ENCODE data around the gene CORIN.
"Not testable (repeated sequence)": the region's sequence is repeated elsewhere in the genome, so short reads cannot be mapped to it uniquely, and the experiment has no call there.

The CORIN gene

DNA sequence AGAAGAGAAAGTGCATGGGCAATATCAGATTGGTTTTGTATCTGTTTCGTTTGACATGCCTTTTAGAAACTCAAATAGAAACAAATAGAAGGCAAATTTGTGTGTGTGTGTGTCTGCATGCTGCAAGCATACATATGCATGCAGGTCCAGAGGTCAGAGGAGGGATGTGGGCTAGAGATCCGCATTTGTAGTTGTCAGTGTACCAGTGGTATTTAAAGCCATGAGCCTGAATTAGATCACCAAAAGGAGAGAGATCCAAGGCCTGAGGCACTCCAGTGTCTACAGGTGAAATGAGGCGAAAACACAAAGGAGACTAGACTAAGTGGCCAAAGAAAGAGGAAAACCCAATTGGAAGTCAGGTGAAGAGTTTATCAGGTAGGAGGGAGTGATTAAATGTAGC is 106.7 kb downstream of the CORIN start:
- no peak for DNase-seq (ENCODE audit: extremely low read depth in 1 of 2, low read depth in 1 of 2)

- DNase-seq (ENCODE audit: extremely low read depth in 1 of 2, low read depth in 1 of 2): no peak
Measured at GRCh38 chr4:47729131-47729680, 108.7 kb downstream of the CORIN start.

DNA sequence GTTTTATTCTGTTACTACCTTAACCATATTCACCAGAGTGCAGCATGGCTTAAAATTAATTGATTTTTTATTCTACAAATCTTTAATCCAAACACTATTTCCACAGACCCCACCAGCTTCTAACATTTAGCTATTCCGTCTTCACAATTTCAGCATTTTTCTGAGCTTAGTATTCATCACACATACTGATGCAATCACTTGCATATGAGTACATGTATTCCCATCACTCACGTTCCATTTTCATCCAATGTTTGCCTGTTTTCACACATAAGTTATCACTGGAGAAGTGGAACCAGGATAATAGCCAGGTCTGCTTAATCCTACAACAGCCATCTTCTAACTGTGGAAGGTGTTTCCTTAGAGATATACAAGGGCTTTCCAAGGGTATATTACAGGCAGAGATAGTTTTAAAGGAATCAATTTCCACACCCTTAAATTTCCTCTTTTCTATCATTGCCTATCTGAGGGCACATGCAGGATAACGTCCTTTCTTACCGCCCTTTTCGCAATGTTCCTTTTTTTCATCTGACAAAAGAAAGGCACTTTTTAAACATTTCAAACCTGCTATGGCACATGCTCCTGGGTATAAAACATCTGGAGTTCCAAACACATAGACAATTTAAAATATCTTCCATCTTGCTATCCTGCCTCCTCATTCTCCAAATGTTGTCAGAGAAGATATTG is 115.8 kb downstream of the CORIN start:
- DNase-seq (ENCODE audit: extremely low read depth in 1 of 2, low read depth in 1 of 2): no peak

DNA sequence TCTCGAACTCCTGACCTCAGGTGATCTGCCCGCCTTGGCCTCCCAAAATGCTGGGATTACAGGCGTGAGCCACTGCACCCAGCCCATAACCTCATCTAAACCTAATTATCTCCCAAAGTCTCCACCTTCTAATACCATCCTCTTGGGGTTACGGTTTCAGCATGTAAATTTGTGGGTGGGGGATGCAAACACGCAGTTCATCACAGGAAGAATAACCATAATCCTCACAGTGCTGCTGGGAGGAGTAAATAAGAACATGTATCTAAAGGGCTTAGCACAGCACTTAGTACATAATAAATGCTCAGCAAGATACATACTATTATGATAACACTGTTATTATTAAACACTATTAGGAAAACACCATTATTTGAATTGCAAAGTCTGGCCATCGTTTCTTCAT is 116.4 kb downstream of the CORIN start:
- DNase-seq (ENCODE audit: extremely low read depth in 1 of 2, low read depth in 1 of 2): no peak

DNA sequence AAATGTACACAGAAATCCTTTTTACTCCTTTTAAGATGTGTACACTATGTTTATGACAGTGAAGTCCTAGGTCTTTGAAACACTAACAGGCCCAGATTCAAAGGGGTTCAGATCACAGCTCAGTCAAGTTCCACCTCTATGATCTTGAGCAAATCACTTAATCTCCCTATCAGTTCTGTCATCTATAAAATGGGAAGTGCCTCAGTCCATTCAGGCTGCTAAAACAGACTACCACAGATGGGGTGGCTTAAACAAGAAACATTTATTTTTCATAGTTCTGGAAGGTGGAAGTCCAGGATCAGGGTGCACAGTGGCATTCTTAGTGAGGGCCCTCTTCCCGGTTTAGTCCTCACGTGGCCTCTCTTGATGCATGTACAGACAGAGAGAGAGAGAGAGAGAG is 117.1 kb downstream of the CORIN start:
- DNase-seq (ENCODE audit: extremely low read depth in 1 of 2, low read depth in 1 of 2): no peak

DNA sequence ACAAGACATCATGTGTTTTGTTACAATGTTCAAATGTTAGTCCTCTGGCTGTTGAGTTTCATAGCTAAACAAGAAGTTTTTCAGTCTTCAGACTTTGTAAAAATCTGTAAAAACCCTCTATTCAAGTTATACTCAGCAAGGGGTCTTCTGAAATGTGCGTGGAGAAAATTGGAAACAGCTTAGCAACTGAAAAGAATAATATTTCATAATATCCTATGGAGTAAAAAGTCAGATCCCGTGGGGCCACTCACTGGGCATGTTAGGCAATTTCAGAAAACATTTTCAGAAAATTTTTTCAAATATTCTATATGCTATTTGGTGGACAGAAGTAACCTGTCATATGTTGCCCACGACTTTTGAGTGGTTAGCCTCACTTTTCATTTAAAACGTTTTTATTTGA is 118.3 kb downstream of the CORIN start:
- no peak for DNase-seq (ENCODE audit: extremely low read depth in 1 of 2, low read depth in 1 of 2)

- DNase-seq (ENCODE audit: extremely low read depth in 1 of 2, low read depth in 1 of 2): no peak
Measured at GRCh38 chr4:47718696-47719095, 119.2 kb downstream of the CORIN start.

DNA sequence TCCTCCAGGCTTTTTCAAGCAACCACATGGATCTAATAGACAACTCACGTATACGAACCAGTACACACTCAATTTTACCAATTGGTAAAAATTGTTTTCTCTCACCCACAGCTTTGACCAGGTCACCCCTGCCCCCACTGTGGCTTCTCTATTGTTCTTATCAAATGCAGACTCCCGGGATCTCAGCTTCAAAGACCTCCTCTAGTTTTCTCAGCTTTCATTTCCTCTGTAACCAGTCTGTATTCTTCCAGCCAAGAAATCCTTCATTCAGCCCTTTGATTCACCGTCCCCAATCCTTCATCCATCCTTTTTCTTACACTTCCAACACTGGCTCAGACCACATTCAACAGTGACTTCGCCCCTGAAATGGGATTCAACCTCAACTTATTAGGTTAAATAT is 120.7 kb downstream of the CORIN start:
- DNase-seq (ENCODE audit: extremely low read depth in 1 of 2, low read depth in 1 of 2): no peak

GRCh38 chr4:47715716-47716416 is 122.0 kb downstream of the CORIN start:
- no peak for DNase-seq (ENCODE audit: extremely low read depth in 1 of 2, low read depth in 1 of 2)

- DNase-seq (ENCODE audit: extremely low read depth in 1 of 2, low read depth in 1 of 2): no peak
Measured at GRCh38 chr4:47714269-47714668, 123.6 kb downstream of the CORIN start.

- no peak for DNase-seq (ENCODE audit: extremely low read depth in 1 of 2, low read depth in 1 of 2)
Measured at GRCh38 chr4:47713129-47713834, 124.6 kb downstream of the CORIN start.

- no peak for DNase-seq (ENCODE audit: extremely low read depth in 1 of 2, low read depth in 1 of 2)
Measured at GRCh38 chr4:47711646-47712045, 126.2 kb downstream of the CORIN start.

- no peak for DNase-seq (ENCODE audit: extremely low read depth in 1 of 2, low read depth in 1 of 2)
Measured at GRCh38 chr4:47711183-47711582, 126.7 kb downstream of the CORIN start.

DNA sequence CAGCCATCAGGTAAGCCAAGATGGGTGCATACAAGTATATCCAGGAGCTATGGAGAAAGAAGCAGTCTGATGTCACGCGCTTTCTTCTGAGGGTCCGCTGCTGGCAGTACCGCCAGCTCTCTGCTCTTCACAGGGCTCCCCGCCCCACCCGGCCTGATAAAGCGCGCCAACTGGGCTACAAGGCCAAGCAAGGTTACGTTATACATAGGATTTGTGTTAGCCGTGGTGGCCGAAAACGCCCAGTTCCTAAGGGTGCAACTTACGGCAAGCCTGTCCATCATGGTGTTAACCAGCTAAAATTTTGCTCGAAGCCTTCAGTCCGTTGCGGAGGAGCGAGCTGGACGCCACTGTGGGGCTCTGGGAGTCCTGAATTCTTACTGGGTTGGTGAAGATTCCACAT is 131.5 kb downstream of the CORIN start:
- not testable (repeated sequence) for DNase-seq (ENCODE audit: extremely low read depth in 1 of 2, low read depth in 1 of 2)

DNA sequence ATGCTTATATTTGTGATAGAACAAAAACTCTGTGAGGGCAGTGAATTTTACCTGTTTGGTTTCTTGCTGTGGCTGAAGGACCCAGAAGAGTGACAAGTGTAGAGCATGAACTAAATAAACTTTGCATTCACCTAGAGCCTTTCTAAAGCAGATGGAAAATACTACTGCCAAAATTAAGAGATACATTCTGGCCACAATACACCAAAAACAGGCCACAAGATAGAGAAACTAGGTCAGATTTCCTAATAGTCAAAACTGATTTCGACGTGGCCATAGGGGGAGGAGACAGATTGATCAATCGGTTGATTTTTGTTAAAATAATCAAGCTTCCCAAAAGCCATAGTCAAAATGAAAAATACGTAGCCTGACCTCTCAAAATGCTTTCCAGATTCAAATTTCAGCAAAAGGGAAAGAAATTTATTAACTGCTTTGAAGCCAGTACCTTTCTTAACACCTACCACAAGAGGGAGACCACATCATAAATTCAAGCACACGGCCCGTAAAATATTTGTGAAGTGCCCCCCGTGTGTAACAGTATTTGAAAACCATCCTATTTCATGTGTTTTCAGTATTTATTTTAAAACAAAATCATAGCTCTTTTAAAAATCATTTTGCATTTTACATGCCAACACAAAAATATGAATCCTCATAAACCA is 132.4 kb downstream of the CORIN start:
- no peak for DNase-seq (ENCODE audit: extremely low read depth in 1 of 2, low read depth in 1 of 2)

DNA sequence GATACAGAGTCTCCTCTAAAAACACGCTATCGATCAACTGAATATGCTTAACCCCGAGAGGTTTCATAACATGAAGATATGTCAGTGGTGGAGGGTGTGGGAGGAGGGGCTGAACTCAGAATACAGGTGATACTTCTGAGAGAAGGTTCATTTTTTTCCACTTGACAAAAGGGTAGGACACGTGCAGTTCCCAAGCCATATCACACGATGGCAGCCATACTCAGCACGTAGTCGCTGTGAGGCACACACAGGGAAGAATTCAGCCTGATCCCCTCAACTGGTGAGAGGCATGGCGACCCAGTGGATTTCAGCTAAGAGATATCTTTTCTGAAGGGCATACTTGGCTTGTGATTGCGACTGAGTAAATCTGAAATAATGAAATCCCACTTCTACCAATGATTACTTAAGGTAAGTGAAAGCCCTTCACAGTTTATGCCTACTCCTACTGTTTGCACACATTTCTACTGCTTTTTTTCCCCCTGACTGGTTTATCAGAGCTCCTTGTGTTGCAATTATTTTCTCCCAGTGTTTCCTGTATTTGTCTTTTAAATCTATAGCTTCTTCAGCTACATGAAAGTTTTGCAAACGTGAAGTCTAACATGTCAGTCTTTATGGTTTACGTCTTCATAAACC is 133.1 kb downstream of the CORIN start:
- no peak for DNase-seq (ENCODE audit: extremely low read depth in 1 of 2, low read depth in 1 of 2)

- no peak for DNase-seq (ENCODE audit: extremely low read depth in 1 of 2, low read depth in 1 of 2)
Measured at GRCh38 chr4:47703956-47704355, 133.9 kb downstream of the CORIN start.

- DNase-seq (ENCODE audit: extremely low read depth in 1 of 2, low read depth in 1 of 2): no peak
Measured at GRCh38 chr4:47703008-47703407, 134.9 kb downstream of the CORIN start.

- DNase-seq (ENCODE audit: extremely low read depth in 1 of 2, low read depth in 1 of 2): no peak
Measured at GRCh38 chr4:47701286-47701685, 136.6 kb downstream of the CORIN start.

DNA sequence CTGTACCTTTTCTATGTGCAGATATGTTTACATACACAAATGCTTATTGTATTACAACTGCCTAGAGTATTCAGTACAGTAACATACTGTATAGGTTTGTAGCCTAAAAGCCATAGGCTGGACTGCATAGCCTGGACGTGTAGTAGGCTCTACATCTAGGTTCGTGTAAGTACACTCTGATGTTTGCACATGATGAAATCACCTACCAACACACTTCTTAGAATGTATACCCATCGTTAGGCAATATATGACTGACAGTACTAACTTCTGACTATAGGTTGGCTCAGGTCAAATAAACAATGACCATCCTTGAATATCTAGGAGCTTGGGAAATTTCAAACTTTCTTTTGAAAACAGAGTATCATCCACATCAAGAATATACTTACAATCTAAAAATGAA is 139.0 kb downstream of the CORIN start:
- no peak for DNase-seq (ENCODE audit: extremely low read depth in 1 of 2, low read depth in 1 of 2)

GRCh38 chr4:47696823-47697222 is 141.0 kb downstream of the CORIN start:
- no peak for DNase-seq (ENCODE audit: extremely low read depth in 1 of 2, low read depth in 1 of 2)

Data from activated CD8-positive, alpha-beta memory T cell treated with anti-CD3 and anti-CD28 coated beads for 1 hour (primary cell).